HCT116 (cell line): Measurements from ENCODE around the gene APPBP2. TPM values are rescaled to one million over a fixed set of nuclear protein-coding genes. Genes with fewer than 3 reads are reported as not detected.

Experiments used
- ATAC-seq: fragments of 200-7000 bp; cut with Tn5 transposase; 2 replicates; pipeline ENCODE4 v1.9.1; 2020; ENCODE audit warnings: mild to moderate bottlenecking, moderate library complexity
- BruUV-seq: library from RNA; stranded (reverse); fragments of 400-500 nt; replicated peaks from 2 replicates; lab custom pipeline; 2021; lab: Mats Ljungman, UMichigan
- CTCF ChIA-PET: fragments of 300-600 bp; sonication (Branson Sonifier 250); formaldehyde crosslinking; loops from one replicate; lab custom pipeline; 2021; ENCODE audit warnings: antibody characterized with exemption; lab: Charles Lee
- POLR2A ChIA-PET: fragments of 300-600, 350-600 bp; sonication (Branson Sonifier 250); formaldehyde crosslinking; loops from one replicate; lab custom pipeline; 2021; ENCODE audit warnings: antibody characterized with exemption; lab: Charles Lee
- RAD21 ChIA-PET, 2 experiments: fragments of 300-600 bp; sonication (Branson Sonifier 250); formaldehyde crosslinking; loops; one replicate each; lab custom pipeline; 2023; ENCODE audit warnings: low total read pairs in 2 of 2; ENCODE audit not compliant: uncharacterized antibody in 2 of 2, unreplicated experiment in 2 of 2, low non-redundant PET in 1 of 2; lab: Charles Lee
- DNase-seq: peaks from one replicate; pipeline ENCODE4 v3.0.0-alpha.2; 2010; ENCODE audit warnings: low read depth, low spot score
- H2AFZ ChIP-seq: fragments of 200-600 bp; shearing (Covaris generic), sonication (generic); 2 replicates; pipeline ENCODE4 v1.6.1; 2017; ENCODE audit warnings: low read depth, mixed run types, mixed read lengths, antibody characterized with exemption, low read length; ENCODE audit not compliant: poor library complexity, severe bottlenecking
- H3K27ac ChIP-seq: 2 replicates; pipeline ENCODE4 v1.5.1; 2012; ENCODE audit warnings: low read depth, low read length
- H3K27me3 ChIP-seq: fragments of 200-600 bp; sonication (generic); 2 replicates; pipeline ENCODE4 v1.6.1; 2016; ENCODE audit warnings: mixed run types, low read length, mixed read lengths; ENCODE audit not compliant: insufficient read depth
- H3K36me3 ChIP-seq, 2 experiments: fragments of 200-500 bp in 1 of 2; fragments of 200-600 bp in 1 of 2; sonication (Bioruptor generic) in 1 of 2; sonication (generic) in 1 of 2; 2 replicates each; pipeline versions ENCODE4 v1.5.1 to v1.6.1; 2014 to 2016; ENCODE audit warnings: low read length in 2 of 2, inconsistent platforms in 1 of 2, mixed read lengths in 1 of 2, mixed run types in 1 of 2; ENCODE audit not compliant: insufficient read depth in 2 of 2, control insufficient read depth in 1 of 2
- H3K4me1 ChIP-seq, 2 experiments: fragments of 200-600 bp in 1 of 2; sonication (generic) in 1 of 2; 2 replicates each; pipeline versions ENCODE4 v1.5.1 to v1.6.1; 2012 to 2017; ENCODE audit warnings: low read length in 2 of 2, inconsistent platforms in 1 of 2, mild to moderate bottlenecking in 1 of 2, mixed read lengths in 1 of 2, mixed run types in 1 of 2, moderate library complexity in 1 of 2; ENCODE audit not compliant: insufficient read depth in 2 of 2, control insufficient read depth in 1 of 2
- H3K4me2 ChIP-seq: fragments of 200-600 bp; sonication (generic); 2 replicates; pipeline ENCODE4 v1.6.1; 2017; ENCODE audit warnings: mixed run types, low read length, mixed read lengths
- H3K4me3 ChIP-seq, 2 experiments: fragments of 200-600 bp in 1 of 2; sonication (generic) in 1 of 2; replicated peaks in 1 of 2; 2 replicates each; pipeline ENCODE4 v1.5.1; 2011 to 2016; ENCODE audit warnings: low read length in 2 of 2, control low read depth in 1 of 2, low read depth in 1 of 2, mild to moderate bottlenecking in 1 of 2, mixed read lengths in 1 of 2, mixed run types in 1 of 2
- H3K79me2 ChIP-seq: fragments of 200-600 bp; sonication (generic); 2 replicates; pipeline ENCODE4 v1.6.1; 2017; ENCODE audit warnings: mild to moderate bottlenecking, mixed run types, low read length, moderate library complexity, mixed read lengths; ENCODE audit not compliant: insufficient read depth
- H3K9ac ChIP-seq: fragments of 200-600 bp; sonication (generic); 2 replicates; pipeline ENCODE4 v1.6.1; 2016; ENCODE audit warnings: low read length, mixed read lengths
- H3K9me2 ChIP-seq: fragments of 200-600 bp; sonication (generic), shearing (Covaris generic); 2 replicates; pipeline ENCODE4 v1.6.1; 2017; ENCODE audit warnings: mixed run types, mild to moderate bottlenecking, moderate library complexity; ENCODE audit not compliant: insufficient read depth
- H3K9me3 ChIP-seq, 2 experiments: fragments of 200-500 bp in 1 of 2; fragments of 200-600 bp in 1 of 2; sonication (Bioruptor generic) in 1 of 2; sonication (generic) in 1 of 2; 2 replicates each; pipeline ENCODE4 v1.6.1; 2014 to 2017; ENCODE audit warnings: low read length in 2 of 2, mixed read lengths in 2 of 2, inconsistent platforms in 1 of 2, low read depth in 1 of 2, mild to moderate bottlenecking in 1 of 2, mixed run types in 1 of 2, moderate library complexity in 1 of 2; ENCODE audit not compliant: control insufficient read depth in 1 of 2, insufficient read depth in 1 of 2
- H4K20me1 ChIP-seq: fragments of 200-600 bp; sonication (generic), shearing (Covaris generic); 2 replicates; pipeline ENCODE4 v1.6.1; 2017; ENCODE audit warnings: mixed run types, mild to moderate bottlenecking, moderate library complexity; ENCODE audit not compliant: insufficient read depth
- CBX3 ChIP-seq: IDR thresholded peaks from 2 replicates; pipeline ENCODE4 v1.6.1; 2012; ENCODE audit warnings: low read depth
- CEBPB ChIP-seq: IDR thresholded peaks from 2 replicates; pipeline ENCODE4 v1.6.1; 2012; ENCODE audit warnings: low read depth
- EGR1 ChIP-seq: IDR thresholded peaks from 2 replicates; pipeline ENCODE4 v1.6.1; 2012; ENCODE audit warnings: low read depth
- EZH2 ChIP-seq: fragments of 200-600 bp; sonication (generic); IDR thresholded peaks from 2 replicates; pipeline ENCODE4 v1.6.1; 2017; ENCODE audit warnings: antibody characterized with exemption, mixed run types
- FOSL1 ChIP-seq: IDR thresholded peaks from 2 replicates; pipeline ENCODE4 v1.6.1; 2012; ENCODE audit warnings: low read depth
- POLR2AphosphoS5 ChIP-seq: IDR thresholded peaks from 2 replicates; pipeline ENCODE4 v1.6.1; 2011; ENCODE audit warnings: mild to moderate bottlenecking, low read depth, low read length, moderate library complexity
- SIN3A ChIP-seq: IDR thresholded peaks from 2 replicates; pipeline ENCODE4 v1.6.1; 2012; ENCODE audit warnings: low read depth
- SP1 ChIP-seq: IDR thresholded peaks from 2 replicates; pipeline ENCODE4 v1.6.1; 2012; ENCODE audit warnings: low read depth
- SRF ChIP-seq: IDR thresholded peaks from 2 replicates; pipeline ENCODE4 v1.6.1; 2012; ENCODE audit warnings: low read depth
- TCF7L2 ChIP-seq: IDR thresholded peaks from 2 replicates; pipeline ENCODE4 v1.7.0; 2011; ENCODE audit warnings: borderline replicate concordance, inconsistent platforms; ENCODE audit not compliant: insufficient read depth, insufficient read length; ENCODE audit errors: extremely low read depth
- YY1 ChIP-seq: IDR thresholded peaks from 2 replicates; pipeline ENCODE4 v1.6.1; 2011; ENCODE audit warnings: low read length, low read depth, moderate library complexity, mild to moderate bottlenecking; ENCODE audit not compliant: insufficient replicate concordance; ENCODE audit errors: extremely low read depth
- ZFX ChIP-seq: fragments of 450-650 bp; IDR thresholded peaks from 2 replicates; pipeline ENCODE4 v1.6.1; 2017
- ZNF274 ChIP-seq: fragments of 200-500 bp; sonication (Bioruptor generic); IDR thresholded peaks from 2 replicates; pipeline ENCODE4 v1.6.1; 2014; ENCODE audit warnings: mild to moderate bottlenecking, low read depth, low read length, inconsistent platforms
- intact Hi-C: fragments of 100-400 bp; cut with micrococcal nuclease; formaldehyde crosslinking; loops from 2 replicates; pipeline ENCODE4 v1.10.0; 2022
- total RNA-seq: library from RNA; stranded (reverse); gene quantifications from one replicate; pipeline ENCODE4 v1.2.1, GENCODE V29; 2021; ENCODE audit not compliant: unreplicated experiment
- TF ChIP-seq, protein P1 (sequence below): IDR thresholded peaks from 2 replicates; pipeline ENCODE4 v1.6.1; 2012
- TF ChIP-seq, protein P2 (sequence below): IDR thresholded peaks from 2 replicates; pipeline ENCODE4 v1.6.1; 2012
- TF ChIP-seq, protein P3 (sequence below), 3 experiments: fragments of 200-600 bp in 1 of 3; sonication (generic) in 1 of 3; IDR thresholded peaks in 2 of 3; conservative IDR thresholded peaks in 1 of 3; 2 replicates each; pipeline ENCODE4 v1.5.1; 2012 to 2017; ENCODE audit warnings: low read depth in 2 of 3, low read length in 2 of 3, antibody characterized with exemption in 1 of 3, borderline replicate concordance in 1 of 3, control low read depth in 1 of 3, mild to moderate bottlenecking in 1 of 3, mixed read lengths in 1 of 3, mixed run types in 1 of 3, moderate library complexity in 1 of 3; ENCODE audit not compliant: insufficient read depth in 1 of 3

The APPBP2 gene
- total RNA-seq, 1 experiment from 2014 or later = 35.8 TPM

DNA sequence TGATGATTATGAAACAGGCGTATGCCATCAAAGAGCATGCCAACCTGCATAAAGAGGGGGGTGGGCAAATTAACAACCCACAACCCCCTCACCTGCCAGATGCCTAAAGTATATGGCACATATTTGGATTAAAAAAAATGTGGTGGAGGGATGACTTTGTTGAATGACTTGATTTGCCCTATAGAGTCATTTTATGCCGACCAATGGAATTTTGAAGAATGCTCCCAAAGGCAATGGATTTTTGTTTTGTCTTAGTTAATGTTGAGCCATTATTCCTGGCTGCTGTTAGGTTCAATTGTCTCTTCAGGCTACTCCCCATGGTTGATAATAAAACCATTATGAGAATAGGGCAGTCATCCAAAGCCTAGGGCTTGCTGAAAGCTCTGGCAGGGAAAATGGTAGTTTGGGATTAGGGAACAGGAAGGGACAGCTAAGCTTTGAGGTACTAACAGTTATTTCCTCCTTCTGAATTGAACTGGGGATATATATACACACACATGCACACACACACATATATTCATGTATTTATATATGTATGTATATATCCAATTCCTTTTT, 109.6 kb downstream of the APPBP2 start:
- Histone ChIP-seq H3K9me2 (no peaks in the 10 kb centered on the region), H3K4me3 (no peak overlapping the region), H3K27ac (no peak overlapping the region), H2AFZ (no peak overlapping the region), H3K36me3 (no peaks in the 10 kb centered on the region), H3K4me1 (no peaks in the 10 kb centered on the region), H3K27me3 (no peaks in the 10 kb centered on the region), H3K79me2 (no peaks in the 10 kb centered on the region), H4K20me1 (no peaks in the 10 kb centered on the region), H3K9ac (no peak overlapping the region), H3K9me3 (no peaks in the 10 kb centered on the region), H3K4me2 (no peak overlapping the region)
- ATAC-seq (no peak), DNase-seq (no peak)
- POLR2A ChIA-PET = no interaction called here
- TF ChIP-seq EZH2 (no peak), YY1 (no peak), ZNF274 (no peak), SRF (no peak), TCF7L2 (no peak), CBX3 (no peak), SP1 (no peak), CEBPB (no peak), EGR1 (no peak), POLR2AphosphoS5 (no peak), ZFX (no peak), SIN3A (no peak), FOSL1 (no peak)
- TF ChIP-seq, protein P1, sequence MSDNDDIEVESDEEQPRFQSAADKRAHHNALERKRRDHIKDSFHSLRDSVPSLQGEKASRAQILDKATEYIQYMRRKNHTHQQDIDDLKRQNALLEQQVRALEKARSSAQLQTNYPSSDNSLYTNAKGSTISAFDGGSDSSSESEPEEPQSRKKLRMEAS = no peak
- TF ChIP-seq, protein P2, sequence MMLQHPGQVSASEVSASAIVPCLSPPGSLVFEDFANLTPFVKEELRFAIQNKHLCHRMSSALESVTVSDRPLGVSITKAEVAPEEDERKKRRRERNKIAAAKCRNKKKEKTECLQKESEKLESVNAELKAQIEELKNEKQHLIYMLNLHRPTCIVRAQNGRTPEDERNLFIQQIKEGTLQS = no peak
- TF ChIP-seq, protein P3, sequence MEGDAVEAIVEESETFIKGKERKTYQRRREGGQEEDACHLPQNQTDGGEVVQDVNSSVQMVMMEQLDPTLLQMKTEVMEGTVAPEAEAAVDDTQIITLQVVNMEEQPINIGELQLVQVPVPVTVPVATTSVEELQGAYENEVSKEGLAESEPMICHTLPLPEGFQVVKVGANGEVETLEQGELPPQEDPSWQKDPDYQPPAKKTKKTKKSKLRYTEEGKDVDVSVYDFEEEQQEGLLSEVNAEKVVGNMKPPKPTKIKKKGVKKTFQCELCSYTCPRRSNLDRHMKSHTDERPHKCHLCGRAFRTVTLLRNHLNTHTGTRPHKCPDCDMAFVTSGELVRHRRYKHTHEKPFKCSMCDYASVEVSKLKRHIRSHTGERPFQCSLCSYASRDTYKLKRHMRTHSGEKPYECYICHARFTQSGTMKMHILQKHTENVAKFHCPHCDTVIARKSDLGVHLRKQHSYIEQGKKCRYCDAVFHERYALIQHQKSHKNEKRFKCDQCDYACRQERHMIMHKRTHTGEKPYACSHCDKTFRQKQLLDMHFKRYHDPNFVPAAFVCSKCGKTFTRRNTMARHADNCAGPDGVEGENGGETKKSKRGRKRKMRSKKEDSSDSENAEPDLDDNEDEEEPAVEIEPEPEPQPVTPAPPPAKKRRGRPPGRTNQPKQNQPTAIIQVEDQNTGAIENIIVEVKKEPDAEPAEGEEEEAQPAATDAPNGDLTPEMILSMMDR (IDR thresholded peaks at IDR 0.05 in 2 of 3, conservative IDR thresholded peaks at IDR 0.05 in 1 of 3; ENCODE audit: borderline replicate concordance in 1 of 3, insufficient read depth in 1 of 3, low read depth in 2 of 3, low read length in 2 of 3) = no peak
- BruUV-seq = no TSS peak
- CTCF ChIA-PET = no interaction called here
- RAD21 ChIA-PET = no interaction called here
- intact Hi-C loops = no loop called here
